ENCODE data around the gene ADCY9.

Gene ADCY9

GRCh38 chr16:4032768-4033167 is 83.5 kb downstream of the ADCY9 start:
- no peak for DNase-seq (ENCODE audit: low read depth in 2 of 2)

GRCh38 chr16:4028144-4028543 is 88.1 kb downstream of the ADCY9 start:
- DNase-seq (ENCODE audit: low read depth in 2 of 2): no peak

GRCh38 chr16:4026854-4027253 is 89.4 kb downstream of the ADCY9 start:
- no peak for DNase-seq (ENCODE audit: low read depth in 2 of 2)

- no peak for DNase-seq (ENCODE audit: low read depth in 2 of 2)
These were observed 90.8 kb downstream of the ADCY9 start for GRCh38 chr16:4025428-4025827.

- DNase-seq (ENCODE audit: low read depth in 2 of 2): no peak
These were observed 94.3 kb downstream of the ADCY9 start for GRCh38 chr16:4021916-4022315.

- no peak for DNase-seq (ENCODE audit: low read depth in 2 of 2)
These were observed 95.0 kb downstream of the ADCY9 start for GRCh38 chr16:4021070-4021779.

GRCh38 chr16:4019371-4019791 is 96.9 kb downstream of the ADCY9 start:
- DNase-seq (ENCODE audit: low read depth in 2 of 2): no peak

- no peak for DNase-seq (ENCODE audit: low read depth in 2 of 2)
These were observed 97.9 kb downstream of the ADCY9 start for GRCh38 chr16:4018391-4018790.

GRCh38 chr16:4017807-4018206 is 98.4 kb downstream of the ADCY9 start:
- no peak for DNase-seq (ENCODE audit: low read depth in 2 of 2)

- DNase-seq (ENCODE audit: low read depth in 2 of 2): no peak
These were observed 99.6 kb downstream of the ADCY9 start for GRCh38 chr16:4016658-4017057.

- DNase-seq (ENCODE audit: low read depth in 2 of 2): no peak
These were observed 100.3 kb downstream of the ADCY9 start for GRCh38 chr16:4016005-4016352.

- DNase-seq (ENCODE audit: low read depth in 2 of 2): no peak
These were observed 100.8 kb downstream of the ADCY9 start for GRCh38 chr16:4015275-4016004.

GRCh38 chr16:4011940-4012629 is 104.2 kb downstream of the ADCY9 start:
- no peak for DNase-seq (ENCODE audit: low read depth in 2 of 2)

GRCh38 chr16:4011225-4011939 is 104.9 kb downstream of the ADCY9 start:
- no peak for DNase-seq (ENCODE audit: low read depth in 2 of 2)

- no peak for DNase-seq (ENCODE audit: low read depth in 2 of 2)
These were observed 105.8 kb downstream of the ADCY9 start for GRCh38 chr16:4010225-4011158.

GRCh38 chr16:4009177-4009576 is 107.1 kb downstream of the ADCY9 start:
- DNase-seq (ENCODE audit: low read depth in 2 of 2): no peak

GRCh38 chr16:4008116-4008515 is 108.1 kb downstream of the ADCY9 start:
- DNase-seq (ENCODE audit: low read depth in 2 of 2): no peak

GRCh38 chr16:4006397-4006999 is 109.7 kb downstream of the ADCY9 start:
- DNase-seq (ENCODE audit: low read depth in 2 of 2): no peak

GRCh38 chr16:4005731-4006130 is 110.5 kb downstream of the ADCY9 start:
- DNase-seq (ENCODE audit: low read depth in 2 of 2): no peak

- DNase-seq (ENCODE audit: low read depth in 2 of 2): no peak
These were observed 111.0 kb downstream of the ADCY9 start for GRCh38 chr16:4005281-4005680.

GRCh38 chr16:4004206-4004605 is 112.0 kb downstream of the ADCY9 start:
- DNase-seq (ENCODE audit: low read depth in 2 of 2): no peak
